T-helper 2 cell treated with Interferon-gamma antibody and Interleukin-4, amounts not matched to agents 5 μg/mL and 100 μg/mL, for 36 hours (primary cell): Measurements from ENCODE around the gene CIROP.

ENCODE experiments used
- DNase-seq: peaks from one replicate; pipeline ENCODE4 v3.0.0; 2021; ENCODE audit warnings: low spot score
- H3K27ac Mint-ChIP-seq: one replicate; pipeline ENCODE4 v1.8.0; 2021; ENCODE audit warnings: mild to moderate bottlenecking, mixed read lengths
- H3K27me3 Mint-ChIP-seq: one replicate; pipeline ENCODE4 v1.8.0; 2021; ENCODE audit warnings: low read depth, mixed read lengths
- H3K36me3 Mint-ChIP-seq: one replicate; pipeline ENCODE4 v1.8.0; 2021; ENCODE audit warnings: low read depth, mixed read lengths
- H3K4me1 Mint-ChIP-seq: one replicate; pipeline ENCODE4 v1.8.0; 2021; ENCODE audit warnings: low read depth, mixed read lengths
- H3K4me3 Mint-ChIP-seq: one replicate; pipeline ENCODE4 v1.8.0; 2022; ENCODE audit warnings: mild to moderate bottlenecking, moderate library complexity, mixed read lengths
- H3K9me3 Mint-ChIP-seq: one replicate; pipeline ENCODE4 v1.8.0; 2021; ENCODE audit warnings: mixed read lengths

The CIROP gene

DNA sequence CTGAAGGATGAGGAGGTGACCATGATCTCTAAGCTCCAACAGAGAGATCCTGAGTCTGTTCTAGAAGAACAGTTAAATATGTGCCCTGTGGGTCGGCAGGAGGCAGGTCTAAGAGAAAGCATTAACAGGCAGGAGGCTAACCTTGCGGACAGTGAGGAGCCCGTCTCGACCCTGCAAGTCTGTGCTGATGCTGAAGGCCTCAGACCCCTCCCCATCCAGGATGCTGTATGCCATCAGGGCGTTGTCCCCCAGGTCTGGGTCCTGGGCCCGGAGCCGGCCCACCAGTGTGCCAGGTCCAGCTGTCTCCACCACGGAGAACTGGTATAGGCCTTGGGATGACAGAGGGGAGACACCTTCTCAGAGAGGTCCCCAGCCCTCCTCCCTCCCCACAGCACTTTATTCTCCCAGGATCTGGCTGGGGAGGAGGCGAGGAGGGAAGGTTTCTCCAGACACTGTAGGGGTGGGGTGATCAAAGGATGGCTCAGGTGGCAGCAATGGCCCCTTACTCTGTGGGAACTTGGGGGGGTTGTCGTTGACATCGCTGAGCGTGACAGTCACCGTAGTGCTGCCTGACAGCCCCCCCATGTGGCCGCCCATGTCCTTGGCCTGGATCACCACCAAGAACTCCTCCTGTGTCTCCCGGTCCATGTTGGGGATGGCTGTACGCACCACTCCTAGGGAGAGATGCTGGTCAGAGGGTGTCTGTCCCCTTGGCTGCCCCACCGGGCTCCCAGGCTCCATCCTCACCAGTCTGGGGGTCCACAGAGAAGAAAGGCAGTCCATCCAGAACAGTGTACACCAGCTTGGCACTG is 50.6 kb downstream of the CIROP start:
- H3K27me3 Mint-ChIP-seq: peaks cover 8% of the 10 kb centered on the region
- H3K4me3 Mint-ChIP-seq: no peak overlapping the region
- peaks cover 14% of the 10 kb centered on the region for H3K4me1 Mint-ChIP-seq
- DNase-seq: no peak
- H3K27ac Mint-ChIP-seq: no peak overlapping the region
- peaks cover 7% of the 10 kb centered on the region for H3K36me3 Mint-ChIP-seq
- H3K9me3 Mint-ChIP-seq: no peaks in the 10 kb centered on the region

DNA sequence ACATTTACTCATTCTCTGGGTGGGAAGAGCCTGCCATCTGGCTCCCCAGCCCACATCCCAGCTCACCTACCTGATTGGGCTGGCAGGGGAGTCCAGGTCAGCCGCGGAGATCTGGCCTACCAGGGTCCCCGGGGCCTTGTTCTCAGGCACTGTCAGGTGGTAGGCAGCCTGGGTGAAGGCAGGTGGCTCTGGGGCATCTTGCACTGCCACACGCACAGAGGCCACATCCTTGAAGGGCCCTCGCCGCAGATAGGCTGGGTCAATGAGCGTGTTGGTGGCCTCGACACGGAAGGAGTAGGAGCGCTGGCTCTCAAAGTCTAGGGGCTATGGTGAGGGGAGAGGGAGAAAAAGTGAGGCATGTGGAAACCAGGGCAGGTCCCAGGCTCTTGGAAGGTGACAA is 51.4 kb downstream of the CIROP start:
- Mint-ChIP-seq H3K9me3 (no peaks in the 10 kb centered on the region), H3K27me3 (peaks cover 8% of the 10 kb centered on the region), H3K4me1 (peaks cover 14% of the 10 kb centered on the region), H3K36me3 (peaks cover 3% of the 10 kb centered on the region), H3K27ac (no peak overlapping the region), H3K4me3 (no peak overlapping the region)
- no peak for DNase-seq

DNA sequence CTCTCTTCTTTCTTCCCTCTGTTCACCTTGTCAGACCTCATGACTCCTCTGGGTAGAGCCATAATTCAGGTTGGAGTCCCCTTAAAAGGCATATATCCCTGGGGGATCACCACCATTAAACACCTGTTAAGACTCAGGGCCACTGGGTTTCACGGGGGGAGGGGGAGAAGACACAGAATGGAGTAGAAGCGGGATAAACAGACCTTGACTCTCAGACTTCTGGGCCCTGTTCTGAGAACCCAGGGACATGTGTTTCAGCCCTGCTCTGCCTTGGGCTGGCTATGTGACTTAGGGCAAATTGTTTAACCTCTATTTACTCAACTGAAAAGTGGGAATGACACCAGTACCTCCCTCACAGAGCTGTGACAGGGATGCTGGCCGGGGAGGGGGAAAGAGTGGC is 52.1 kb downstream of the CIROP start:
- DNase-seq: no peak
- peaks cover 8% of the 10 kb centered on the region for H3K27me3 Mint-ChIP-seq
- no peaks in the 10 kb centered on the region for H3K36me3 Mint-ChIP-seq
- H3K4me1 Mint-ChIP-seq: peaks cover 11% of the 10 kb centered on the region
- no peaks in the 10 kb centered on the region for H3K9me3 Mint-ChIP-seq
- no peak overlapping the region for H3K27ac Mint-ChIP-seq
- H3K4me3 Mint-ChIP-seq: no peak overlapping the region

DNA sequence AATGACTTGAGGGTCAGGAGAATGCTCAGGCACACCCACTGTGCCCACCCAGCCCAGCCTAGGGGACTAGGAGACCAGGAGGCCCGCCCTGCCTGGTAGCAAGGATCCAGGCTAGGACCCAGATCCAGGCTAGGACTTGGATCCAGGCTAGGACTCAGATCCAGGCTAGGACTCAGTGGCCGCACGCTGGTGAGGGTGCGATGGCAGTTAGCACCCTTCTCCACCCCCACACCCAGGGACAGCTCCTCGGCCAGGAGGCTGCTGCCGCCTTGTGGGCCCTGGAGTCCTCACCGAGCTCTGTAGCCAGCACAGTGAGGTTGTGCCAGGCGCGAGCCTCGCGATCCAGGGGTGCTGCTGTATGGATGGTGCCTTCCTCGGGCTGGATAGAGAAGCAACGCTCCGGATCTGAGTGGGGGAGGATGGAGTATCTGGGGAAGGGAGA is 52.6 kb downstream of the CIROP start:
- Mint-ChIP-seq H3K27me3 (peaks cover 8% of the 10 kb centered on the region), H3K4me3 (no peak overlapping the region), H3K36me3 (no peaks in the 10 kb centered on the region), H3K27ac (no peak overlapping the region), H3K9me3 (no peaks in the 10 kb centered on the region), H3K4me1 (peaks cover 11% of the 10 kb centered on the region)
- DNase-seq: no peak

DNA sequence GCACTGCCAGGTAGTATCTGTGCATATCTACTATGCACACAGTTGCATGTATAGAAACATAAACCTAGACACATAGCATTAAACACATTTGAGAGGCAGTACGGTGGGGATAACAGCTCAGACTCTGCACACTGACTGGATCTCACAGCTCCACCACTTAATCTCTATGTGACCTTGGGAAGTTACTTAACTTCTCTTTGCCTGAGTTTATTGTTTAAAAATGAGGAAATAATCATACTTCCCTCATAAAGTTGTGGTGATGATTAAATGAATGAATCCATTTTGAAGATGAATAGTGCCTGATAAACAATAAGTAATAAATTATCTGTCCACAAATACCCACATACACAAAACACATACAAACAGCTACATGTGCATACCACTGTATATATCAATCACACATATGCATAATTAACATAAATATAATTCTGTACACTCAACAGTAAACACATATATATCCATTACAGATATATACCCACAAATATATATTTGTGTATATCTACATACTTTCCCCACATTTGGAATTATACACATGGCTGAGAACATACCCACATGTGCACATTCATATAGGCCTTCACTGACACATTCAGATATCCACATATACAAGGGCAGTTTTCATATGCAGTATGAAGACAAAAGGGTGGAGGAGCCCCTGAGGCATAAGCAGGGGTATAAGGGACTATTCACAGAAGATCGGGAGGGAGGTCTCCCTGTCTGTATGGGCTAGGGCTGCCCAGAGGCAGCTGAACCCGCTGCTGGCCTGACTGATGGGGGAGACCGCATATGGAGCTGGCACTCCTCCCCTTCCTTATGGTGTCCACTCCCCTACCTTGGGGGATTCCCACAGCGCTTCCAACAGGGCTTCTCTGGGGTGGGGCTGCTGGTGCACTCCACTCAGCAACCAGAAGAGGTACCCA is 53.4 kb downstream of the CIROP start:
- no peak overlapping the region for H3K4me3 Mint-ChIP-seq
- peaks cover 3% of the 10 kb centered on the region for H3K27me3 Mint-ChIP-seq
- peaks cover 5% of the 10 kb centered on the region for H3K4me1 Mint-ChIP-seq
- no peaks in the 10 kb centered on the region for H3K36me3 Mint-ChIP-seq
- H3K27ac Mint-ChIP-seq: no peak overlapping the region
- no peaks in the 10 kb centered on the region for H3K9me3 Mint-ChIP-seq
- no peak for DNase-seq
